Thymus (tissue), 11 donors: ENCODE data around the gene HIVEP1. TPM values are rescaled to one million over a fixed set of nuclear protein-coding genes. Genes with fewer than 3 reads are reported as not detected.

Experiments
- DNase-seq, 9 donors: peaks; one replicate each; pipeline ENCODE4 v3.0.0-alpha.2; 2013; ENCODE audit warnings: low spot score in 9 of 9, low read depth in 6 of 9, missing footprints in 1 of 9
- H3K27ac ChIP-seq, 2 donors: one replicate each; pipeline ENCODE4 v1.5.1; 2013; ENCODE audit warnings: control low read depth in 1 of 2, low read depth in 1 of 2, low read length in 1 of 2, mild to moderate bottlenecking in 1 of 2, moderate library complexity in 1 of 2
- H3K27me3 ChIP-seq, 2 donors: one replicate each; pipeline ENCODE4 v1.5.1; 2013; ENCODE audit warnings: low read length in 1 of 2; ENCODE audit not compliant: control insufficient read depth in 2 of 2, insufficient read depth in 1 of 2
- H3K36me3 ChIP-seq, 2 donors: one replicate each; pipeline ENCODE4 v1.5.1; 2013; ENCODE audit warnings: low read length in 1 of 2, mild to moderate bottlenecking in 1 of 2, moderate library complexity in 1 of 2; ENCODE audit not compliant: control insufficient read depth in 2 of 2, insufficient read depth in 2 of 2
- H3K4me1 ChIP-seq, 2 donors: one replicate each; pipeline ENCODE4 v1.5.1; 2013; ENCODE audit warnings: low read length in 2 of 2; ENCODE audit not compliant: control insufficient read depth in 2 of 2, insufficient read depth in 2 of 2
- H3K4me3 ChIP-seq, 2 donors: one replicate each; pipeline ENCODE4 v1.5.1; 2013; ENCODE audit warnings: low read length in 2 of 2, control low read depth in 1 of 2, mild to moderate bottlenecking in 1 of 2
- H3K9me3 ChIP-seq, 2 donors: one replicate each; pipeline ENCODE4 v1.5.1; 2013; ENCODE audit warnings: low read length in 1 of 2, mild to moderate bottlenecking in 1 of 2; ENCODE audit not compliant: control insufficient read depth in 2 of 2, insufficient read depth in 1 of 2
- WGBS: extraction: QIAGEN DNeasy Blood & Tissue Kit; methylation state at CpG from one replicate; pipeline ENCODE4 v1.1.7; 2013; 5-methylcytosine and 5-hydroxymethylcytosine counted together
- polyA plus RNA-seq: library from polyadenylated mRNA; stranded (reverse); fragments of 200-250 nt; gene quantifications from one replicate; pipeline ENCODE4 v1.2.3, GENCODE V29; 2013
- total RNA-seq: library from RNA; stranded (reverse); fragments of 120-200 nt; gene quantifications from one replicate; pipeline ENCODE4 v1.2.4, GENCODE V29; 2013
- donor health status: healthy.

HIVEP1 gene
- total and polyA plus RNA-seq, 2 donors, result 8.7 to 24.9 TPM

- WGBS, result 99% methylated on average over 6 of the region's 6 CpGs
- no peaks in the 10 kb centered on the region for H3K36me3 ChIP-seq
- DNase-seq, result no peak
- no peaks in the 10 kb centered on the region for H3K9me3 ChIP-seq
- H3K4me1 ChIP-seq, result peaks cover 3 to 12% of the 10 kb centered on the region in 2 donors
- no peaks in the 10 kb centered on the region for H3K27me3 ChIP-seq
- no peak overlapping the region for H3K27ac ChIP-seq
- H3K4me3 ChIP-seq, result no peak overlapping the region
Observed at GRCh38 chr6:11979866-11980265, 32.2 kb upstream of the HIVEP1 start.

DNA sequence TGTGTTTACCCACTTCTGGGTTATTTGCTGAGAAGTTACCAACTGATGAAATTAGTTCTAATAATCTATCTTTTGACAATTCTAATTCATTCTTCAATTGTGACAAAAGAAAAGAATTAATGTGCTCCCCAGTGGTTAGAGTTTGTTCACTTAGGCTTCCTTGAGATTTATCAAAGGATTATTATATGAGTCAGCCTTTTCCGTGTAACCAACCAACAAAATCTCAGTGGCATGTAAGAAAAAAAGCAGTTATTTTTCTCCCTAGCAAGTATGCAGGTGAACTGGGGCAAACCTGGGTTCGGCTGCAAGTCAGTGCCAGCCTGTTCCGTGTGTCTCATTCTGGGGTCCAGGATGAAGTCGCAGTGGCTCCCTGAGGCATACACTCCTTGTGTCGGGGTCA, 28.8 kb upstream of the HIVEP1 start:
- 92% methylated on average over 5 of the region's 5 CpGs for WGBS
- H3K4me1 ChIP-seq, result no peaks in the 10 kb centered on the region
- H3K36me3 ChIP-seq, result no peaks in the 10 kb centered on the region
- H3K27ac ChIP-seq, result no peak overlapping the region
- no peaks in the 10 kb centered on the region for H3K9me3 ChIP-seq
- H3K4me3 ChIP-seq, result no peak overlapping the region
- DNase-seq, result no peak
- H3K27me3 ChIP-seq, result no peaks in the 10 kb centered on the region

DNA sequence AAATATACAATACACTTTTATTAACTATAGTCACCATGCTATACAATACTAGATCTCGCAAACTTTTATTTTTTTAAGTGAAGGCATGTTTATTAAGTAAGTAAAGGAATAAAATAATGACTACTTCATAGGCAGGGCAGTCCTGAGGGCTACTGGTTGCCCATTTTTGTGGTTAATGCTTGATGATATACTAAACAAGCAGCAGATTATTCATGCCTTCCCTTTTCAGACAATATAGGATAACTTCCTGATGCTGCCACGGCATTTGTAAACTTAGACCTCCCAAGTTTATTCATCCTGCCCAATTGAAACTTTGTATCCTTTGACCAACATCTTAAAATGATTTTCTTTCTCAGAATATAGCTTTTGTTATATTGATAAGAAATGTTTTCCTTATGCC, 24.7 kb upstream of the HIVEP1 start:
- Histone ChIP-seq H3K9me3 (no peaks in the 10 kb centered on the region), H3K4me1 (no peaks in the 10 kb centered on the region), H3K36me3 (no peaks in the 10 kb centered on the region), H3K27me3 (no peaks in the 10 kb centered on the region), H3K4me3 (no peak overlapping the region), H3K27ac (no peak overlapping the region)
- WGBS, result 78% methylated on average over 2 of the region's 2 CpGs
- no peak for DNase-seq

GRCh38 chr6:11989386-11989785, 22.7 kb upstream of the HIVEP1 start:
- Histone ChIP-seq H3K27ac (no peak overlapping the region), H3K9me3 (no peaks in the 10 kb centered on the region), H3K36me3 (no peaks in the 10 kb centered on the region), H3K4me1 (no peaks in the 10 kb centered on the region), H3K4me3 (no peak overlapping the region), H3K27me3 (no peaks in the 10 kb centered on the region)
- no peak for DNase-seq
- 97% methylated on average over 2 of the region's 2 CpGs for WGBS

DNA sequence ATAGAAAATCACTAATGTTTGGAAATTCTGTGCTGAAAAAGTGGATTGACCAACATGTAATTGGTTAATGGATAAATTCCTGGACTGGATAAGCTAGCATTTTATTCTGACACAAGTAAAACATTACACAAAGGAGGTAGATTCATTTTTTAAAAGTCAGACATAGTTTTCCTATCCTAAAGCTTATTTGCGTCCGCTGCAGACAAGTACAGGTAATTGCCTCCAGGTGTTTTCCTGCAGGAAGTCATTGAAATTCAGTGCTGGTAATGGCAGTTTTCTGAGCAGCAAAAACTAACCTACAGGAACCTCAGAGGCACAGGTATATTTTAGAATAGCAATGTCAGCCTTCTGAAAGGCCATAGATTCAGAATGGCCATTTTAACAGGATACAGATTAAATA, 20.0 kb upstream of the HIVEP1 start:
- WGBS, result 99% methylated on average over 2 of the region's 2 CpGs
- no peaks in the 10 kb centered on the region for H3K9me3 ChIP-seq
- DNase-seq, result no peak
- H3K36me3 ChIP-seq, result no peaks in the 10 kb centered on the region
- H3K27me3 ChIP-seq, result no peaks in the 10 kb centered on the region
- no peak overlapping the region for H3K4me3 ChIP-seq
- no peaks in the 10 kb centered on the region for H3K4me1 ChIP-seq
- H3K27ac ChIP-seq, result no peak overlapping the region

- Histone ChIP-seq H3K27ac (no peak overlapping the region), H3K4me3 (no peak overlapping the region), H3K27me3 (no peaks in the 10 kb centered on the region), H3K4me1 (no peaks in the 10 kb centered on the region), H3K9me3 (no peaks in the 10 kb centered on the region), H3K36me3 (no peaks in the 10 kb centered on the region)
- WGBS, result 97% methylated on average over 4 of the region's 4 CpGs
- no peak for DNase-seq
Observed at GRCh38 chr6:11994875-11995461, 17.1 kb upstream of the HIVEP1 start.

DNA sequence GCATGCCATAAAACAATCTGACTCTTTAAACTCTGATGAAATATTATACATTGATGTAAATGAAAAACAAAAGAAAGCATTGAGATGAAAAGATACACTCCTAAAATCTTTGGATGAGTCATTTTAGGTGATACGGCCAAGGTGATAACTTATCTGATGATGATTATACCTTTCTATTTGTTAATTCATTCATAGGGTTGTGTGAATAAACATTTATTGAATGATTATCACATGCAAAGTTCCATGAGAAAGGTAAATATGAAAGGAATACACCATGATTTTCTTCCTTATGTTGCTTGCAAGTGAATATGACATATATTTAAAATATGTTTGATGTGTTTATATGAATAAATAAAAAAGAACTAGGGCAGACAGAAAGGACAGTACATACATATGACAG, 15.4 kb upstream of the HIVEP1 start:
- DNase-seq, result no peak
- H3K36me3 ChIP-seq, result no peaks in the 10 kb centered on the region
- H3K4me3 ChIP-seq, result no peak overlapping the region
- no peaks in the 10 kb centered on the region for H3K9me3 ChIP-seq
- H3K27me3 ChIP-seq, result no peaks in the 10 kb centered on the region
- H3K27ac ChIP-seq, result no peak overlapping the region
- H3K4me1 ChIP-seq, result no peaks in the 10 kb centered on the region
- 97% methylated on average over 1 of the region's 1 CpG for WGBS

GRCh38 chr6:11999246-11999645, 12.9 kb upstream of the HIVEP1 start:
- DNase-seq, result no peak
- Histone ChIP-seq H3K4me3 (no peak overlapping the region), H3K36me3 (no peaks in the 10 kb centered on the region), H3K4me1 (no peaks in the 10 kb centered on the region), H3K27me3 (no peaks in the 10 kb centered on the region), H3K9me3 (no peaks in the 10 kb centered on the region), H3K27ac (no peak overlapping the region)
- WGBS, result 98% methylated on average over 5 of the region's 5 CpGs

- no peak overlapping the region for H3K4me3 ChIP-seq
- H3K27ac ChIP-seq, result no peak overlapping the region
- no peaks in the 10 kb centered on the region for H3K36me3 ChIP-seq
- H3K9me3 ChIP-seq, result no peaks in the 10 kb centered on the region
- no peaks in the 10 kb centered on the region for H3K27me3 ChIP-seq
- H3K4me1 ChIP-seq, result no peaks in the 10 kb centered on the region
- no peak for DNase-seq
Observed at GRCh38 chr6:12000174-12000573, 11.9 kb upstream of the HIVEP1 start.
